Measurements from ENCODE around the gene EEFSEC.

DNA sequence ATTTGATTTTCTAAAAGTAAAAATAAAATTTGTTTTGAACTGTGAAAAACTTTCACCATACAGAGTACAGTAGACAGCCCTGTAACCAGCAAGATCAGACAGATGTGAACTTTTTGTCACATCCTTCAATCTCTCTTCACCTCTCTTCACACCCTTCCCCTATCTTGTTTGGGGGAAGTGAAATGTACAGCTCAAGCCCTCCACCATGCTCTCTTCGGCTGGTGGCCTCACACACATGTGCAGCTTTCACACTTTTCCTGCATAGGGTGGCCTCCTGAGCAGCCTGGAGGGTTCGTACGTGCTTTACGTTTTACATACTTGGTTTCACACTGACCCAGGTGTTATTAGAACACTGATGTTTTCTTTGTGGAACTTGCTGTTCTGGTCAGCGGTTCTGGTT lies 227.0 kb downstream of the EEFSEC start:
- TF ChIP-seq CTCF (IDR thresholded peaks at IDR 0.05) (no peak), POLR2A (IDR thresholded peaks at IDR 0.05) (no peak)

All from adrenal gland (tissue), 5 donors.